ENCODE measurements around the gene RELT. TPM values are rescaled to one million over a fixed set of nuclear protein-coding genes. Genes with fewer than 3 reads are reported as not detected.

The RELT gene
- total RNA-seq, 6 donors from 2014 or later, result 4.9 to 27.0 (median 19.2) TPM

- WGBS, 2 donors, result 9 to 17% methylated on average over 14 to 39 of the region's 56 CpGs
- TF ChIP-seq POLR2AphosphoS5 (IDR thresholded peaks at IDR 0.05) (peak; percentile 57 to 69), CTCF (IDR thresholded peaks at IDR 0.05) (no peak), POLR2A (IDR thresholded peaks at IDR 0.05) (peak in 2 of 4 donors; percentile 46 to 64), EP300 (IDR thresholded peaks at IDR 0.05) (no peak)
- Histone ChIP-seq H3K36me3 (no peaks in the 10 kb centered on the region), H3K4me1 (peaks cover 8 to 63% (median 41%) of the 10 kb centered on the region in 4 donors), H3K27ac (peak overlapping the region; percentile 89 to 97 (median 94)), H3K27me3 (no peaks in the 10 kb centered on the region), H3K4me3 (peak overlapping the region; percentile 64 to 91 (median 76)), H3K9me3 (no peaks in the 10 kb centered on the region)
- ATAC-seq (ENCODE audit: low FRiP score in 2 of 2), result peak; percentile 47 to 49
- peak; percentile 79 to 92 for DNase-seq
Observed at GRCh38 chr11:73376803-73377629, 817 bp downstream of the RELT start.

DNA sequence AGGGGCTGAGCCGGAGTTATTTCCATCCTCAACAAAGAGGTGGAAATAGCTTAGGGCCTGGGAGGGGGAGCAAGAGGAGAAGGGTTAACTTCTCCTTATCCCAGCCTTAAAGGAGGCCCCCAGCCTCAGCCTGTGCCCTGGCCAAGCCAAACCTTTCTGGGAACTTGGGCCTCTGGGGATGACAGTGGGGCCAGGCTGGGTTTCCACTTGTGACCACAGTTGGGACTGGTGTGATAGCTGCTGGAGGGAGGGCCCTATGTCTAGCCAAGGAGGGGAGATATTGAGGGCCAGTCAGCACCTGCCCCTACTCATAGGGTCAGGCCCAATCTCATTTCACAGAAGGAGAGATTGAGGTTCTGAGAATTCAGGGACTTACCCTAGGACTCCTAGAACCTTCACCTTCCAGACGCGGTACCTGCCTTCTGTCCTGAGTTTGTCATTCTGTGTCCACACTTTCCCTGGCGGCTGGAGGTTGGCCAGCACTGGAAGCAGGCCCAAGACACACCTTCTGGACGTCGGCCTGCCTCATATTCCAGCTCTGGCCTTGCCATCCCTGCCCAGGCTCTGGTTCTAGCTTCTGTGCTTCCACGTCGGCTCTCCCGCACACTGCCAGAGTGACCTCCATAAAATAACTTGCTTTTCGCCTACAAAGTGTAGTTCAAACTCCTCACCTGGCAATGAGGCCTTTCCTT is 3.1 kb downstream of the RELT start:
- Histone ChIP-seq H3K27me3 (no peaks in the 10 kb centered on the region), H3K4me1 (peaks cover 22 to 80% (median 64%) of the 10 kb centered on the region in 4 donors), H3K36me3 (no peaks in the 10 kb centered on the region), H3K9me3 (no peaks in the 10 kb centered on the region), H3K27ac (peak overlapping the region in 3 of 4 donors; percentile 36 to 87 (median 86)), H3K4me3 (no peak overlapping the region)
- TF ChIP-seq EP300 (IDR thresholded peaks at IDR 0.05) (no peak), POLR2AphosphoS5 (IDR thresholded peaks at IDR 0.05) (no peak), POLR2A (IDR thresholded peaks at IDR 0.05) (no peak), CTCF (IDR thresholded peaks at IDR 0.05) (no peak)
- DNase-seq (peak in 1 of 2 donors; percentile 80), ATAC-seq (ENCODE audit: low FRiP score in 2 of 2) (no peak)
- WGBS, 2 donors, result 67 to 71% methylated on average over 10 of the region's 10 CpGs

DNA sequence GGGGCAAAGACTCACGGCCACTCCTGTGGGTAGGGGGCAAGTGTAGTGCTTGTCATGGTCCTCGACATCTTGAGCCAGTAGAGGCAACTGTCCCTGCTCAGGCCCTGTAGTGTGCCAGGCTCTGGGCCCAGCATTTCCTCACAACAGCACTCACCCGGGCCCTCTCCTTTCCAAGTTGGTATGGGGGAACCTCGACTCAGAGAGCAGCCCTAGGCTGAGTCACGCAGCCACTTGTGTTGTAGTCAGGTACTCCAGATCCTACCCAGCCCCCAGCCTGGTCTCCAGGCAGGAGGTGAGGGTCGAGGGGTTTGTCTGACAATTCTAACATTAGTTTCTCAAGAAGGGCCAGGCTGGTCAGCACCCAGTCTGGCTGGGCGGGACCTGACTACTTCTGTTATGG is 4.1 kb downstream of the RELT start:
- peaks cover 27 to 90% (median 73%) of the 10 kb centered on the region in 4 donors for H3K4me1 ChIP-seq
- 55 to 57% methylated on average over 6 to 7 of the region's 7 CpGs for WGBS, 2 donors
- DNase-seq, result peak in 1 of 2 donors; percentile 86
- H3K4me3 ChIP-seq, result no peak overlapping the region
- H3K36me3 ChIP-seq, result no peaks in the 10 kb centered on the region
- TF ChIP-seq POLR2A (IDR thresholded peaks at IDR 0.05) (no peak), EP300 (IDR thresholded peaks at IDR 0.05) (no peak), CTCF (IDR thresholded peaks at IDR 0.05) (no peak), POLR2AphosphoS5 (IDR thresholded peaks at IDR 0.05) (no peak)
- no peaks in the 10 kb centered on the region for H3K9me3 ChIP-seq
- peak overlapping the region; percentile 35 to 87 (median 61) for H3K27ac ChIP-seq
- no peak for ATAC-seq (ENCODE audit: low FRiP score in 2 of 2)
- H3K27me3 ChIP-seq, result no peaks in the 10 kb centered on the region

DNA sequence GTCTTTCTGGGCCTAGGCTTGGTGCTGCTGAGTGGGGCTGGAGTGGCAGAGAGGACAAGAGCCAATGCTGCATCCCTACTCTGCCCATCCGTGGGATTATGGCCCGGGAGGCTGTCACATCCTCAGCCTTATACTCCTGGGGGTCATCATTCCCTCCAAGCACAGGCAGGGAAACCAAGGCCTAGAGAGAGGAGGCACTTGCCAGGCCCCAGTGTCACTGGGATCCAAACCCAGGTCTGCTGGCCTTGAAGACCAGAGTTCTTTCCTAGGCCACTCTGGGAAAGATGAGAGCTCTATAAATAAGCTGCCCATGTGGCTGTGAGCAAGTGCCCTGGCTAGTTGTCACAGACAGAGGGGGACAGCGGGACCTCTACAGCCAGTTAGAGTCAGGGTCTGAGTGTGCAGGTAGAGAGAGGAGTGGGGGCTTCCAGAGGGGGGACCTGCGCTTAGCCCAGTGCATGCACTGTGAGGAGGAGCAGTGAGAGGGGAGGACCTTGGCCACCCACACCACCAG is 4.8 kb downstream of the RELT start:
- DNase-seq (no peak), ATAC-seq (ENCODE audit: low FRiP score in 2 of 2) (no peak)
- WGBS, 2 donors, result 96 to 100% methylated on average over 4 of the region's 4 CpGs
- H3K4me1 ChIP-seq, result peaks cover 27 to 89% (median 75%) of the 10 kb centered on the region in 4 donors
- H3K36me3 ChIP-seq, result no peaks in the 10 kb centered on the region
- no peak overlapping the region for H3K4me3 ChIP-seq
- no peaks in the 10 kb centered on the region for H3K9me3 ChIP-seq
- TF ChIP-seq POLR2A (IDR thresholded peaks at IDR 0.05) (no peak), CTCF (IDR thresholded peaks at IDR 0.05) (no peak), EP300 (IDR thresholded peaks at IDR 0.05) (no peak), POLR2AphosphoS5 (IDR thresholded peaks at IDR 0.05) (no peak)
- H3K27me3 ChIP-seq, result no peaks in the 10 kb centered on the region
- peak overlapping the region; percentile 35 to 87 (median 76) for H3K27ac ChIP-seq

Data from upper lobe of left lung (tissue), 6 donors.